Motor neuron (in vitro differentiated cells): ENCODE results near the gene SLC17A5. TPM values are rescaled to one million over a fixed set of nuclear protein-coding genes. Genes with fewer than 3 reads are reported as not detected.
A peak's percentile ranks its signal among the peaks of the same experiment; 100 is the strongest.
"Not testable (repeated sequence)": the region's sequence is repeated elsewhere in the genome, so short reads cannot be mapped to it uniquely, and the experiment has no call there.

Experiments
- ATAC-seq, 8 experiments: fragments of 200-7000 bp; cut with Tn5 transposase; replicated peaks in 6 of 8; 2 replicates each; pipeline ENCODE4 v1.8.0; 2021; ENCODE audit warnings: mild to moderate bottlenecking in 8 of 8, moderate library complexity in 8 of 8
- H3K27ac ChIP-seq, 2 donors: fragments of 250-450 bp; sonication (Bioruptor Pico); 2 replicates each; pipeline ENCODE4 v1.9.0; 2021; ENCODE audit warnings: antibody characterized with exemption in 2 of 2, mild to moderate bottlenecking in 2 of 2, moderate library complexity in 1 of 2
- H3K4me1 ChIP-seq, 2 donors: fragments of 250-450 bp; sonication (Bioruptor Pico); replicated peaks in 1 of 2; 2 replicates each; pipeline ENCODE4 v1.6.1; 2021; ENCODE audit warnings: antibody characterized with exemption in 2 of 2, mild to moderate bottlenecking in 2 of 2, moderate library complexity in 1 of 2
- H3K4me3 ChIP-seq, 5 donors: fragments of 250-450 bp; sonication (Bioruptor Pico); 2 replicates each; pipeline ENCODE4 v1.9.0; 2021; ENCODE audit warnings: antibody characterized with exemption in 5 of 5, mild to moderate bottlenecking in 5 of 5, moderate library complexity in 4 of 5
- WGBS, 10 experiments: fragments of 450-650 bp; shearing (Covaris generic); methylation state at CpG; one replicate each; pipeline ENCODE4 v1.0.0; 2022; 5-methylcytosine and 5-hydroxymethylcytosine counted together
- in situ Hi-C, 9 experiments: fragments of 400-800 bp; cut with MboI; loops; one replicate each; pipeline ENCODE4 v1.15.0; 2021; ENCODE audit warnings: low sequenced_read_pairs in 9 of 9, low pct_unique_long_range_greater_than_20kb in 2 of 9; ENCODE audit not compliant: unreplicated experiment in 9 of 9
- total RNA-seq, 8 experiments: library from RNA; unstranded; fragments of 300-600 nt; gene quantifications; 2 replicates each; pipeline versions ENCODE4 v1.2.3 to v1.2.4, GENCODE V29; 2022

SLC17A5 gene
- total RNA-seq, 8 experiments from 2014 or later, result 6.8 to 26.2 (median 15.2) TPM

DNA sequence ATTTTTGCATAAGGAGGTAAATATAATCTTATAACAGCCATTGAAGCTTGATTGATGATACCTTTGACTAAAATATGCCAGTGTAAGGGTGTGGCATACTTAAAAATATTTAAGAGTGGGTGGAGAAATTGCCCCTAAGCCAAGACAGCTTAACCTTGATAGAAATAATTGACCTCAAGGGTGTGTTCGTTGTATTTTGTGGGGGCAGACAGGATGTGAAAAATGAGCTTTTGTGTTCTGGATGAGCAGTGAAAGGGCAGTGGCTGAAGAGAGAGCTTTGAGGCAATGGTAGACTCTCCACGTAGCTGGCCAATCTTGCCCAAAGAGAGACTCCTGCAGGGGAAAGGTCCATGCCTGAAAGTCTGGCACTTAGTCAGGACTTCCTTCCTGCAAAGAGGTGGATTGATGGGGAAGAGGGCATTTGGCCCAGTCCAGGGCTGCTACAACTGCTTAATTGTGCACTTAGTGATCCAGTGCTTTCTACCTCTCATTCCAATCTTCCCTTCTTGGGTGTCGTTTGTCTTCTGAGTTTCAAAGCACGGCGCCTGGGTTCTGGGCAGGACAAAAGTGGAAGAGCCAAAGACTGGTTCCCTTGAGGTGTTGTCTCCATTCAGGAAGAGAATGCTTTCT lies 26.6 kb upstream of the SLC17A5 start:
- Histone ChIP-seq H3K4me1 (no peaks in the 10 kb centered on the region), H3K4me3 (no peak overlapping the region), H3K27ac (no peak overlapping the region)
- peak in 2 of 8 experiments; percentile 11 to 47 for ATAC-seq
- WGBS, 10 experiments, result 0 to 91% (median 60%) methylated on average over 1 to 5 of the region's 5 CpGs; no CpG with 5 or more reads in 1 of the 10 experiments
- in situ Hi-C loops, result no loop called here

DNA sequence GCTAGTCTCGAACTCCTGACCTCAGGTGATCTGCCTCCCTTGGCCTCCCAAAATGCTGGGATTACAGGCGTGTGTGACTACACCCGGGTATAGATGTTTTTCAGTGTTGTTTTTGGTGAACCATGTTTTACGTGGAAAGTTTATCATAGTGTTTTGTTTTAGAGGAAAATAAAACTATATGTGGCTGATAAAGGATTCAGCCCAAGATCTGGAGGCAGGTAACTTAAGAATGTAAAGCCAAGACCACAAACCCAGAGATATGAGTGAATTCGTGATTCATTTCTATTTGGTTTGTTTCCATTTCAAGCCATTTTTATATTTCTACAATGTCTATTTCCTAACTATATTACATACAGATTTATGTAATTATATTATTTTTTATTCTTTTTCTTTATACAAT lies 26.1 kb upstream of the SLC17A5 start:
- 22 to 100% (median 86%) methylated on average over 1 to 5 of the region's 5 CpGs; no CpG with 5 or more reads in 1 of the 10 experiments for WGBS, 10 experiments
- in situ Hi-C loops, result loop anchor here in 2 of 9 experiments (10.0 kb wide), 1 partner anchor 55 kb away; no protein-coding TSS in a partner anchor
- not testable (repeated sequence) for ATAC-seq, H3K4me3 ChIP-seq, H3K27ac ChIP-seq, H3K4me1 ChIP-seq

DNA sequence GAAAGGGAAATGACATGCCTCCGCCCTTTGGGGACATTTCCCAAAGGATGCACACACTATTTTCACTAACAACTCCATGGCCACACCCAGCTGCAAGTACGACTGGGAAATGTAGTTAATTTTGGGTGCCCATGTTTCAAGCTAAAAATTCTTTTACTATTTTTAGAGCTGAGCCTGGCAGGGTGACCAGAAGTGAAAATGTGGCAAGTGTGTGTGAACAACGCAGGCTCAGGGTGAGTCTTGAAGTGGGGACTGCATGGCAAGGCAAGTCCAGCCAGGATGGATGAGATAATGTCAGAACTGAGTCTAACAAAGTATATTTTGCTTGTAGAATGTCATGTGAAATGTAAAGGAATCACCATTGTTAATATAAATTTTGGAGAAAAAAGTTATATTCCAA lies 25.2 kb upstream of the SLC17A5 start:
- Histone ChIP-seq H3K4me3 (no peak overlapping the region), H3K27ac (no peak overlapping the region), H3K4me1 (no peaks in the 10 kb centered on the region)
- 15 to 83% (median 76%) methylated on average over 1 to 3 of the region's 3 CpGs; no CpG with 5 or more reads in 3 of the 10 experiments for WGBS, 10 experiments
- in situ Hi-C loops, result loop anchor here in 2 of 9 experiments (10.0 kb wide), 1 partner anchor 56 kb away; no protein-coding TSS in a partner anchor
- no peak for ATAC-seq

DNA sequence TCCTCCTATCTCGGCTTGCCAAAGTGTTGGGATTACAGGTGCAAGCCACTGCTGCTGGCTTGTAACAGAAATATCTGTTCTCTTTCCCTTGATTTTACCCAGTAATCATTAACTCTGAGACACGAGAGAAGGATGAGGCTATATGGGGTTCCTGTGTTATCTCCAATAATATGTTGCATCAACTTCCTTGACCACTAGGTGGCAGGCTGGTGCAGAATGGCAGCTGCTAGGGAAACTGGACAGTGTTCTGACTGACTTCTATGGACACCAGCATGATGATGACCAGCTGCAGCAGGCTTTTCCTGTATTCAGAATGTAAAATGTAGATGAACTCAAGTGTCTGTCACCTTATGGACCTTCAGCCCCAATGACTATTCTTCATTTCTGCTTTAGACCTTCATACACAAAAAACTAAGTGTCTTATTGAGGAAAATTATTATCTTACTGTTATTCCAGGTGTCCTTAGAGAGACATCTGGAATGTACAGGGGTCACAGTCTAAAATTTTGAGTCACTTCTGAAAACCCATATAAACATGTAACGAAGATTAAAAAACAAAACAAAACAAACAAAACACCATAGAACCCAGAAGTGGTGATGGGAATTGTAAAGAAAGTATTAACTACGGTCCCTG lies 21.8 kb upstream of the SLC17A5 start:
- in situ Hi-C loops, result loop anchor here in 2 of 9 experiments (10.0 kb wide), 1 partner anchor 59 kb away; no protein-coding TSS in a partner anchor
- no peaks in the 10 kb centered on the region for H3K4me1 ChIP-seq
- WGBS, 10 experiments, result 42 to 86% (median 59%) methylated on average over 1 to 4 of the region's 4 CpGs
- H3K27ac ChIP-seq, result no peak overlapping the region
- no peak overlapping the region for H3K4me3 ChIP-seq
- peak; percentile 66 to 98 (median 86) for ATAC-seq

DNA sequence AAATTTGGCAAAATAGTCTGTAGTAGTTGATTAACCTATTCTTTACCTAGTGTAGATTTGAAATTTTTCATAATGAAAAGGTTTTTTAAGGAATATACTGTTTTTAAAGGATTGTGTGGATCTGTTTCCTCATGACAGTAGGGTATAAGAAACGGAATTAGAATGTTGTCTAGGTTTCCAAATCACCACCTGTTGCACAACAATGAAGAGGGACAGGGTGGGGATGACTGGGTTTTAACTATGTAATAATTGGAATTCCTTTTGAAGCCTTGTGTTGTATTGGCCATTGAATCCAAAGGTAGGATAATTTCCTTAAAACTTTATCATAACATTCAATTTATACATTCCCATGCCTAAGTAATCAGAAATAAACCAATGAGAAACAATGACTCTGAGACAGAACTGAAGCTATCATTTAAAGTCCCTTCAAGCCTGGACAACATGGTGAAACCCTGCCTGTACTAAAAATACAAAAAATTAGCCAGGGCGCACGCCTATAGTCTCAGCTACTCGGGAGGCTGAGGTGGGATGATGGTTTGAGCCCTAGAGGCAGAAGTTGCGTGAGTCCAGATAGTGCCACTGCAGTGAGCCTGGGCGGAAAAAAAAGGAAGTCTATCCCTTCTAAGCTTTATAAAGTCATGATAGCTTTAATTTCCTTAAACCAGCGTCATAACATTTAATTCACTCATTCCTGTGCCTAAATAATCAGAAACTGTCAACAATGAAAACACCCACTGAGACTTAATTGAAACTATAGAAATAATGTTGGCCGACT lies 18.3 kb upstream of the SLC17A5 start:
- no peak for ATAC-seq
- in situ Hi-C loops, result loop anchor here in 2 of 9 experiments (10.0 kb wide), 1 partner anchor 63 kb away; no protein-coding TSS in a partner anchor
- no peaks in the 10 kb centered on the region for H3K4me1 ChIP-seq
- no peak overlapping the region for H3K27ac ChIP-seq
- H3K4me3 ChIP-seq, result no peak overlapping the region
- whole genome bisulfite sequencing, 10 experiments, result 67 to 93% (median 89%) methylated on average over 2 to 8 of the region's 8 CpGs

DNA sequence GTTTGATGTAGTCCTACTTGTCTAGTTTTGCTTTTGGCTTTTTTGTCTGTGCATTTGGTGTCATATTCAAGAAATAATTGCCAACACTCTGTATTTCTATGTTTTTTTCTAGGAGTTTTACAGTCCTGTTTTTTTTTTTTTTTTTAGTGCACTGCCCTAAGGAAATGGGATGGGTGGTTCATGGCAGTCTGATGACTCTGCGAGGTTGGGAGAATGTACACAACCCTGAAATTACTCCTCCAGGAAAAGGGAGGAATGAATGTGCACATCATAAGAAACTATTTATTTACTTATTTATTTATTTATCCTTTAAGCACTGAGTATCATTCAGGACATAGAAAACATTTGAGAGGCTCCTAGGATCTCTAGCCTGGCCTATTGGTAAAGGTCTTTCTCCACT lies 15.2 kb upstream of the SLC17A5 start:
- ATAC-seq, result peak in 2 of 8 experiments; percentile 31 to 66
- Histone ChIP-seq H3K4me1 (no peaks in the 10 kb centered on the region), H3K27ac (no peak overlapping the region), H3K4me3 (no peak overlapping the region)
- 0 to 100% (median 100%) methylated on average over 1 of the region's 1 CpG; no CpG with 5 or more reads in 1 of the 10 experiments for WGBS, 10 experiments
- in situ Hi-C loops, result no loop called here

DNA sequence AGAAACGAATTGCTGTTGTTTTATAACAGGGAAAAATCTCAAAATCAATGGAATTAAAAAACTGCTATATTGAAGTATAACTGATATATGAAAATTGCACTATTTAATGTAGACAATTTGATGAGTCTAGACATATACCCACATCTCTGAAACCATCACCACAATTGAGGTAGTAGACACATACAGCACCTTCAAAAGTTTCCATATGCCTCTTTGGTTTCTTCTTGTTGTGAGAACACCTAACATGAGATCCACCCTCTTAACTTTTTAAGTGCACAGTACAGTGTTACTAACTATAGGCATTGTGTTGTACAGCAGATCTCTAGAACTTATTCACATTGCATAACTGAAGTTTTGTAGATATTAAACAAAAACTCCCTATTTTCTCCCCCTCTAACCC lies 14.0 kb upstream of the SLC17A5 start:
- Histone ChIP-seq H3K4me1 (no peaks in the 10 kb centered on the region), H3K4me3 (no peak overlapping the region), H3K27ac (no peak overlapping the region)
- no peak for ATAC-seq
- in situ Hi-C loops, result no loop called here
- 0 to 55% (median 25%) methylated on average over 1 of the region's 1 CpG; no CpG with 5 or more reads in 3 of the 10 experiments for WGBS, 10 experiments

DNA sequence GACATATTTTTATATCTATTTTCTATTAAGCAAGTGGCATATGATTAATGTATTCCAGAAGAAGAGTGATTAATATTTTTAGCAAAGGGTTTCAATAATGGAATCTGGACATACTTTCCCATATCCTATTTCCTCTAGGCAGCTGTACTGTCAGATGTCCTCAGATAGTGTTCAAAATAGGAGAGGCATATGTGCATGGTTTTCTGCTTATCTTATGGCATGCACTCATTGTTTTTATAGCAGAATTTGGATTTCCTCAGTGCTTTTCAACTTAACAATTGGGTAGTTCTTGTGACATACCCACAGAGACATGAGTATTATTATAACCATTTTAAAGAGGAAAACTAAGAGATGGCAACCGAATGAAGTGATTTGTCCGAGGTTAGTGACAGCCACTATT lies 12.6 kb upstream of the SLC17A5 start:
- 35 to 100% (median 64%) methylated on average over 2 of the region's 2 CpGs; no CpG with 5 or more reads in 3 of the 10 experiments for WGBS, 10 experiments
- no peak overlapping the region for H3K27ac ChIP-seq
- H3K4me3 ChIP-seq, result no peak overlapping the region
- ATAC-seq, result no peak
- in situ Hi-C loops, result no loop called here
- H3K4me1 ChIP-seq, result no peaks in the 10 kb centered on the region

DNA sequence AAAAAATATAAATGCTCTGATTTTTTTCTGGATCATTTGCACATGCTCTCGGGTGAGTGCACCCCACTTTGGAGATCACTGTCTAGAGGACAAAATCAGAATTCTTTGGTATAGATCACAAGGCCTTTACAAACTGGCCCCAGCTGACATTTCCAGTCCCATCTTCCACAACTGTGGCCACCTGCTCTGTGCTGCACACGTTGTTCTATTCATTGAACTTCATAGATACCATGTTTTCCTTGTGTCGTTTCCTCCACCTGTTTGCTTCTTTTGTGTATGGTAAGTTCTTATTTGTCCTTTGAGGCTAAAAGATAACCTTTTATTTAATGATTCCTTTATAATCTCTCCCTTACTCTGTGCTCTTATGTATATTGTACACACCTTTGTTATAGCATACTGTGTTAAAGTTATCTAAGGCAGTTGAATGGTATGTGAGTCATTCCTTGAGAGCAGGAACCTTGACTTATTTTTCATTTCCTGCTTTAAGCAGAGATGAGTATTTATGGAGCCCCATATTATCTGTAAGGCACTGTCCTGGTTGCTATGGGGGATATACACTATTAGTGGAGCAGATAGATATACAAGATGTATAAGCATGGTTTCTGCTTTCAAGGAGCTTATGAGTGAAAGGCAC lies 12.0 kb upstream of the SLC17A5 start:
- H3K4me1 ChIP-seq, result no peaks in the 10 kb centered on the region
- no peak overlapping the region for H3K4me3 ChIP-seq
- in situ Hi-C loops, result no loop called here
- WGBS, 10 experiments, result 42 to 90% (median 57%) methylated on average over 1 to 3 of the region's 3 CpGs; no CpG with 5 or more reads in 1 of the 10 experiments
- no peak for ATAC-seq
- H3K27ac ChIP-seq, result no peak overlapping the region

DNA sequence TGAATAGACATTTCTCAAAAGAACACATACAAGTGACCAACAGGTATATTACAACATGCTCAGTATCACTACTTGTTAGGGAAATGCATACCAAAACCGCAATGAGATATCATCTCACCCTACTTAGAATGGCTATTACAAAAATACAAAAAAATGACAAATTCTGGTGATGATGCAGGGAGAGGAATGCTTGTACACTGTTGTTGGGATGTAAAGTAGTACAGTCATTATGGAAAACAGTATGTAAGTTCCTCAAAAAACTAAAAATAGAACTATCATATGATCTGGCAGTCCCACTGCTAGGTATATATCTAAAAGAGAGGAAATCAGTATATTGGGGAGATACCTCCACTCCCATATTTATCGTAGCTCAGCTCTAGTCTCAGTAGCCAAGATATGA lies 10.9 kb upstream of the SLC17A5 start:
- in situ Hi-C loops, result no loop called here
- no peaks in the 10 kb centered on the region for H3K4me1 ChIP-seq
- no peak overlapping the region for H3K4me3 ChIP-seq
- peak in 3 of 8 experiments; percentile 56 to 76 (median 66) for ATAC-seq
- H3K27ac ChIP-seq, result no peak overlapping the region
- 0 to 97% (median 88%) methylated on average over 1 to 2 of the region's 2 CpGs; no CpG with 5 or more reads in 1 of the 10 experiments for WGBS, 10 experiments

DNA sequence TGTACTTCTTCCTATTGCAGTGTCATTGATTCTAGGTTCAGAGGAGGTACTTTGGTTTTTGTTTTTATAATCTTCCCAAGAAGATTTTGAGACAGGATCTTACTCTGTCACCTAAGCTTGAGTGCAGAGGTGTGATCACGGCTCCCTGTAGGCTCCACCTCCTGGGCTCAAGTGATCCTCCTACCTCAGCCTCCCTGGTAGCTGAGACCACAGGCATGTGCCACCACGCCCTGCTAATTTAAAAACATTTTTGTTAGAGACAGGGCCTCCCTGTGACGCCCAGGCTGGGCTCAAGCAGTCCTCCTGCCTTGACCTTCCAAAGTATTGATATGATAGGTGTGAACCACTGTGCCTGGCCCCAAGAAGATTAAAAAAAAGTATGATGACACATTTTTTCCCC lies 3.4 kb upstream of the SLC17A5 start:
- no peak overlapping the region for H3K4me3 ChIP-seq
- H3K27ac ChIP-seq, result no peak overlapping the region
- in situ Hi-C loops, result no loop called here
- WGBS, 10 experiments, result 38 to 100% (median 72%) methylated on average over 1 to 3 of the region's 3 CpGs; no CpG with 5 or more reads in 4 of the 10 experiments
- no peak for ATAC-seq
- peaks cover 2 to 7% of the 10 kb centered on the region in 2 donors for H3K4me1 ChIP-seq

DNA sequence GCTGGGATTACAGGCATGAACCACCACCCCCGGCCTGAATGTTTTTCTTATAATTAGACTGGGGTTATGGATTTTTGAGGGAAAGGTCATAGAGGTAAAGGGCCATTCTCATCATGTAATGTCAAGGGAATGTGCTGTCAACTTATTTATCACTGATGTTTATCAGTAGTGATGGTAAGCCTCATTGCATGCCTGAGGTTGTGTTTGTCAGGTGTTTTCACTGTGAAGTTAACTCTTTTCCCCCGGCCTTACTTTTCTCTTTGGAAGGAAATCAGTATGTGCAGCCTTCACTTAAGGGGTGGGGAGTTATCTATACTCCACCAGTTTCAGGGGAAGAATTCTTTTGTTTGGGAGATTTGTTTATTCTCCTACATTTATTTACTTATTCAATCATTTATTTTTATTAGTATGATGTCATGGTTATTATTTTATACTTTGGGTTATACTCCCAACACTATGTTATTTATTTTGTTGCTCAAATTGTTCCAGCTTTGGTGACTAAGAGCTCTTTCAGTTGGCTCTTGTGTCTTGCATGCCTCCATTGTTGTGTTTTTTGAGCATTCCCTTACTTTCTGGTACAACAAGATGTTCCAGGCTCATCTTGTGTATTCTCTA lies 2.8 kb upstream of the SLC17A5 start:
- WGBS, 10 experiments, result 40 to 100% (median 94%) methylated on average over 1 to 2 of the region's 2 CpGs
- in situ Hi-C loops, result no loop called here
- Histone ChIP-seq H3K4me1 (peaks cover 2 to 7% of the 10 kb centered on the region in 2 donors), H3K4me3 (no peak overlapping the region), H3K27ac (no peak overlapping the region)
- no peak for ATAC-seq
